ENCODE measurements around the gene MLLT3. TPM values are rescaled to one million over a fixed set of nuclear protein-coding genes. Genes with fewer than 3 reads are reported as not detected.

Gene MLLT3
- total RNA-seq, 1 donor from 2014 or later = 9.4 TPM

- DNase-seq (ENCODE audit: low read depth, low spot score) = no peak
Observed at GRCh38 chr9:20518737-20519136, 103.6 kb downstream of the MLLT3 start.

- no peak for DNase-seq (ENCODE audit: low read depth, low spot score)
Observed at GRCh38 chr9:20513126-20513913, 109.0 kb downstream of the MLLT3 start.

- DNase-seq (ENCODE audit: low read depth, low spot score) = no peak
Observed at GRCh38 chr9:20512636-20513035, 109.7 kb downstream of the MLLT3 start.

DNA sequence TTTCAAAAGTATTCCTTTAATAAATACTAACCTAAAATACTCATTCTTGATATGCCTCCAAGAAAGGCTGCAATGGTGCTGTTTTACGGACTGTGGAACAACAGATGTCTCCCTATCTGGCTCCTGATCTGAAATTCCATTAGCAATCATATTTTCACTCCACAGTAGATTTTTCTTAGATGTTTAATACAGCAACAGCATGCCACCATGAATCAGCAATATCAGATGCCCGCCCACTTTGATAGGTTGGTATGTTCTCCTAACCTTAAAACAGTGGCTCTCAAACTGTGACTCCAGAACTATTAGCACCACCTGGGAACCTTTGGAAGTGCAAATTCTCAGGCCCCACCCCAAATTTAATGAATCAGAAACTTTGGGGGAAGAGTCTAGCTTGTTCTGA, 110.2 kb downstream of the MLLT3 start:
- no peak for DNase-seq (ENCODE audit: low read depth, low spot score)

- no peak for DNase-seq (ENCODE audit: low read depth, low spot score)
Observed at GRCh38 chr9:20511686-20512085, 110.6 kb downstream of the MLLT3 start.

DNA sequence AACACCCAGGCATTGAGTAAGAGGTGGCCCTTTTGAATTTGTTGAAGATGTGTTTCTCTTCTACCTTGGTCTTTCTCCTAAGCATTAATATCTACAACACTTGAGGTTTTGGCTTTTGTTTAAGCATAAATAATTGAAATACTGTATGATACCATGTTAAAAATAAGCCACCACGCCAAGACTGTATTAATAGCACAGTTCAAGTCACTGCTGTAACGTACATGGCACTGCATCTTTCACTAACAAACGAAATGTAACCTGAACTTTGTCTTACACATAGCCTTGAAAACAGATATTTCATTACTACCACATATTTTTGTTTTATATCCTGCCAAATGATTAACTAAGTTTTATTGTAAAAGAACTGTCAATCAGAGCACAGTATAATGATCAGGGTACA, 112.8 kb downstream of the MLLT3 start:
- DNase-seq (ENCODE audit: low read depth, low spot score) = no peak

DNA sequence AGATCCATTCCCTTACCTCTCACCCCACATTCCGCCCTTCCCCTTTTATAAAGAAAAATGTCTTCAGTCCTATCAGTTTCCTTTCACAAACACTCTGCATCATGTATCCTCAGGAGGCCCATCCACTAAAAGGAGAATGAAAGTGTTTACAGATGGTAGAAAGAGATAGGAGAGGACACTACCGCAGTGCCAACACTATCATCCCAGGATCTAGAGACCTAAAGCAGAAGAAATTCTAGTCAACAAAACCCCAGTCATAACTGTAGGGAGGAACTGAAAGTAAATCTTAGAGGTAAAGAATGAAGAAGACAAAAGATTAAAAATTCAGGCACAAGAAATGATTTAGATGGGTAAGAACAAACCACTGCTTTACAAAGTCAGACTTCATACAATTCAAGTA, 114.1 kb downstream of the MLLT3 start:
- DNase-seq (ENCODE audit: low read depth, low spot score) = no peak

DNA sequence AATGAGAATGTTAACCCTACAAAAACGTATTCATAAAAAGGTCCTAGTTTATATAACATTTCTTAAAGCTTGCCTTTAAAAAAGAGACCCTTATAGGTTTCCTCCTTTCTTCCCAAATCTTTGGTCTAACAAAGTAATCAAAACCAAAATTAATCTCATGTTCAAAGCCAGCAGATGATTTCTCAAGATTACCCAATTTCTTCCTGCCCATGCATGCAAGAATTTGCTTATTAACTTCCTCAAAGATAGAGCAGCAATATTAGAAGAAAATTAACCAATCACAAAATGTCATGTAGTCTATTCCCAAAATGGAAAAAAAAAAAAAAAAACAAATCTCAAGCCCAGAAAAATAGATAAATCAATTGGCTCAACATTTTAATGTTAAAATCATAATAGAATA, 114.9 kb downstream of the MLLT3 start:
- DNase-seq (ENCODE audit: low read depth, low spot score) = no peak

GRCh38 chr9:20506099-20506900, 116.0 kb downstream of the MLLT3 start:
- no peak for DNase-seq (ENCODE audit: low read depth, low spot score)

DNA sequence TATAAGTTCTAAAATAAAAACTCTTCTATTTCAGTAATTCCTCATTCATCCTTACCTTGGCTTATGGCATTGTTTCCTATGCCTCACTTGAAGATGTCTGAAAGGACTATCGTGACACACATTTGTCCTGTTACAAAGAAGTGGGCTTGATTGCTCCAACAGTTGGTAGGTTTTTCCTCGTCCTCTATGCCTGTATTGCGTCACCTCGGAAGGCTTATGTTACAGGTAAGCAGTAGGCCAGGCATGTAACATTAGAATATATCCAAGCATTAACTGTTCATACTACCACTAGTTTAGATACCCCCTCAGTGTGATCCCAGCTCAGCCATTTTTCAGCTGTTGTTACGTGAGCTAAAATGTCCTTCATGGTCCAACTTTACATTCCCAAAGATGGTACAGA, 116.7 kb downstream of the MLLT3 start:
- DNase-seq (ENCODE audit: low read depth, low spot score) = no peak

DNA sequence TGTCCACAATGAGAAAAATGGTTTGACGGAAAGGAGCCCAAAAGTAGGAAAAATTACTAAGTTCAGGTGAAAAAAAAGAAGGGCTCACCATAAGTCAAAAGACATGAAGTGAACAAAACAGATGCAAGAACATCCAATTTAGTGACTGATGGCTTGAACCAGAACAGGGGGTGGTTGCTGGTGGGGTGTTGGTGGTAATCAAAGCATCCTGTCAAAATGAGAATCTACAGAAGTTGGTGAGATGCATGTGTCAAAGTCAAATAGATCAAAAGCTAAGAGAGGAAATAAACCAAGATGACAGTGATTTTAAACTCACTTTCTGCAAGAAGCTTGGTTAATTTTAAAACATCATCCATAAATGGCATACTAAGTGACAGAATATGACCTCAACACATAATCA, 117.4 kb downstream of the MLLT3 start:
- no peak for DNase-seq (ENCODE audit: low read depth, low spot score)

GRCh38 chr9:20500101-20500500, 122.2 kb downstream of the MLLT3 start:
- DNase-seq (ENCODE audit: low read depth, low spot score) = no peak

GRCh38 chr9:20499013-20499412, 123.3 kb downstream of the MLLT3 start:
- DNase-seq (ENCODE audit: low read depth, low spot score) = no peak

- DNase-seq (ENCODE audit: low read depth, low spot score) = no peak
Observed at GRCh38 chr9:20496328-20496727, 126.0 kb downstream of the MLLT3 start.

DNA sequence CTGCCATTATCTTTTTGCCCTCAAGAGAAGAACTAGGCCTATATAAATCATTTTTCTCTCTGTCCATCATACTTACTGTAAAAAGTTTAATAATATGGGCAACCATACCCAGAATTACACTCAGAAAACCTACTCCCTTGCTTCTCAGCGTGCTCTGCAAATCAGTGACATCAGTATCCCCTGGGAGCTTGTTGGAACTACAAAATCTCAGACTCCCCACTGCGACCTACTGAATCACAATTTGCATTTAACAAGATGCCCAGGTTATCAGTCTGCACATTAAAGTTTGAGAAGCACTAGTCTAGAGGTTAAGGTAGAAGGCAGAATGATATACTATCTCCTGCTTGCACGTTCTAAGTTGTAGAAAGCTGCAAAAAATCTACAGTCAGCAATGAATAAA, 127.2 kb downstream of the MLLT3 start:
- DNase-seq (ENCODE audit: low read depth, low spot score) = no peak

DNA sequence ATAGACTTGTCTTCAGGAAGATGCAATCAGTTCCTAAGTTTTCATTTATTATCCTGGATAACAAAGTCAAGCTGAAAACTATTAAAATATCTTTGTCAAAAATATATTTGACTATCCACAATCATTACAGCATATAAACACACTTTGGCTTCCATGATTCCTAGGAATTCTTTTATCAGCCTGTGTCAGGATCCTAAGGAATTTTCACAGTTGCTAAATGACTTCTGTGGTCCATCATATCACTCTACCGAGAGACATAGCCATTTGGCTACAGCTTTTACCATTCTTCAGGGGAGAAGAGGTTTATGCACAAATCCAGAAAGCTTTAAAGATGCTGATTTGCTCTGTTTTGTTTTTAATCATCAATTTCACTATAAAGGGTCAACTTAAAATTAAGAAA, 128.3 kb downstream of the MLLT3 start:
- no peak for DNase-seq (ENCODE audit: low read depth, low spot score)

GRCh38 chr9:20492772-20493171, 129.5 kb downstream of the MLLT3 start:
- no peak for DNase-seq (ENCODE audit: low read depth, low spot score)

- DNase-seq (ENCODE audit: low read depth, low spot score) = no peak
Observed at GRCh38 chr9:20491612-20492011, 130.7 kb downstream of the MLLT3 start.

DNA sequence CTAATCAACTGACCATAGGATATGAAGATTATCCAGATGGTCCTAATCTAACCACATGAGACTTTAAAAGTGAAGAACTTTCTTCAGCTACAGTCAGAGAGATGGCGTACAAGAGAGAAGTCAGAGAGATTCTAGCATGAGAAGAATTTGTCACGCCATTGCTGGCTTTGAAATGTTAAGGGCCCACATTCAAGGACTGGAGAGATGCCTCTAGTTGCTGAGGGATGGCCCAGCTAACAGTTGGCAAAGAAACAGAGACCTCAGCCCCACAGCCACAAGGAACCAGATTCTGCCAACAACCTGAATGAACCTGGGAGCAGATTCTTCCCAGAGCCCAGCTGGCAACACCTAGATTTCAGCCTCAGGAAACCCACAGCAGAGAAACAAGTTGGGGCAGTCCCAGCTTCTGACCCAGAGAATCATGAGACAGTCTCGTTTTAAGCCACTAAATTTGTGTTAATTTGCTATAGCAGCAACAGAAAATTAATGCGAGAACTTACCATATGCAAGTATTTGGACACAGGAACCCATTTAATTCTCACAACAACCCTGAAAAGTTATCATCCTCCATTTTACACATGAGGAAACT, 132.0 kb downstream of the MLLT3 start:
- no peak for DNase-seq (ENCODE audit: low read depth, low spot score)

DNA sequence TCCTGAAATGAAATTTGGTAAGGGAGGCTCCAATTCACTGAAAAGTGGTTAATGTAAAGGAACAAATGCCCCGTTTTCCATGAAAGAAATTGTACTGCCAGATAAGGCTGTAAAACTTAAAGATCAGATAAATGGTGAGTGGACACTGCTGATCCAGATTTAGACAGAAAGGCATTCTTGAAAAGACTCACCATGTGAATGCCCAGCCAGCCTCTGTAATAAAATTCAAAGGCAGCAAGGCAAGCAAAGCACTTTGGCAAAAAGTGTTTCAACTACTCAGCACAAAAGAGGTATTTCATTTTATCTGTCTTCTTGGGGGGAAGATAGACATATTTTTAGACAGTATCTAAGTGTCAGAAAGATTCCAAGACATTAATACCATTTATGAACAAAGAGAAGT, 133.6 kb downstream of the MLLT3 start:
- DNase-seq (ENCODE audit: low read depth, low spot score) = no peak

DNA sequence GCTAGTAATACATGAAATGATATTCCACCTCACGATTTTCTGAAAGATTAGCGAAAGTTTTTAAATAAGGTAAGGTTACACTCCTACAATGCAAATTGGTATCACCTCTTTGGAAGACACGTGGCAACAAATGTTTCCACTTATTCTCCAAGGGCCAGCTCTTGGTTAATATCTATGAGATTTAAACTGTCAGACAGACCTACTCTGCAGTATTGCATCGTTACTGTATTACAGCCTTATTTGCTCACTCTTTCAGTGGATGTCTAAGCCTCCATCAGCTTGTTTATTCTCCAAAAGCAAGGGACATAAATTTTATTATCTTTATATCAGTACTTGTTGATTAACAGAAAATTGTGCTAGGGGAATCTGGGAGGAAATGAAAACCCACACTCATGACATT, 135.7 kb downstream of the MLLT3 start:
- no peak for DNase-seq (ENCODE audit: low read depth, low spot score)

DNA sequence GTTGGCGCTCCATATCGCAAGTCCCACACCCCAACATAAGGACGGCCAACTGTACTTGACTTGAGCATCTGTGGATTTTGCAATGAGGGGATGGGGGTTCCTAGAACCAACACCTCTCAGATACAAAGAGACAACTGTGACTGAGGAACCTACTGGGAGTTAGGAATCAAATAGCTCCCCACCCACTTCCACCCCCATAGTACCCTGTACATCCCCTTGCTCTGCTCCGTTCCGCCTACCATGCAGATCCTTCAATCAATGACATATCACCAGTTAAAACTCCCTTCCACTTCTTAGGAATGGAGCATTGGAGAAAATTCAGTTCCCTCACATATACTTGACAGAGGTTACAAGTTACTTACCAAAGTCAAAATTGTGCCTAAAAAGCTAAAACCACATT, 140.9 kb downstream of the MLLT3 start:
- DNase-seq (ENCODE audit: low read depth, low spot score) = no peak

DNA sequence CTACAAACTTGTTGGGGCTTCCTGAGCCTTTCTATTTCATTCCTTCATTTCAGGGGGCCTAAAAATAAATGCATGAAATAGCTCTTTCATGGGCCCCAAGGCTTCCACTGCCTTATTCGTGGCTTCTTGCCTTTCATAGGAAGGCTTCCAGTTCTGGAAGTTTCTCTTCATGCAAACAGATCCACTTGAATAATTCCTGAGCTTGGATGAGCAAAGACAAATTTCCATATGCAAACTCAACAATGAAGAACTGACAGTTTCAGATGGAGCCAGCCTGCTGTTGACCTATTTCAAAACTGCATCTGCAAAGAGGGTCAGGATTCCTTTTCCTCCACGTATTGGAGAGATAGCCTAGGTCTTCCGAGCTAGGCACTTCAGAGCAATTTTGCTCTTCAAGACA, 142.1 kb downstream of the MLLT3 start:
- DNase-seq (ENCODE audit: low read depth, low spot score) = no peak
